NT2/D1 (cell line): Measurements from ENCODE around the gene CRELD2.

Experiments used
- SUZ12 ChIP-seq: IDR thresholded peaks from 2 replicates; pipeline ENCODE4 v1.6.1; 2011; ENCODE audit not compliant: insufficient read length, insufficient read depth; ENCODE audit errors: extremely low read depth
- YY1 ChIP-seq: IDR thresholded peaks from 2 replicates; pipeline ENCODE4 v1.6.1; 2011; ENCODE audit not compliant: insufficient read length, insufficient read depth
- ZNF274 ChIP-seq: IDR thresholded peaks from 2 replicates; pipeline ENCODE4 v1.6.1; 2011; ENCODE audit warnings: mild to moderate bottlenecking, low read depth, low read length

DNA sequence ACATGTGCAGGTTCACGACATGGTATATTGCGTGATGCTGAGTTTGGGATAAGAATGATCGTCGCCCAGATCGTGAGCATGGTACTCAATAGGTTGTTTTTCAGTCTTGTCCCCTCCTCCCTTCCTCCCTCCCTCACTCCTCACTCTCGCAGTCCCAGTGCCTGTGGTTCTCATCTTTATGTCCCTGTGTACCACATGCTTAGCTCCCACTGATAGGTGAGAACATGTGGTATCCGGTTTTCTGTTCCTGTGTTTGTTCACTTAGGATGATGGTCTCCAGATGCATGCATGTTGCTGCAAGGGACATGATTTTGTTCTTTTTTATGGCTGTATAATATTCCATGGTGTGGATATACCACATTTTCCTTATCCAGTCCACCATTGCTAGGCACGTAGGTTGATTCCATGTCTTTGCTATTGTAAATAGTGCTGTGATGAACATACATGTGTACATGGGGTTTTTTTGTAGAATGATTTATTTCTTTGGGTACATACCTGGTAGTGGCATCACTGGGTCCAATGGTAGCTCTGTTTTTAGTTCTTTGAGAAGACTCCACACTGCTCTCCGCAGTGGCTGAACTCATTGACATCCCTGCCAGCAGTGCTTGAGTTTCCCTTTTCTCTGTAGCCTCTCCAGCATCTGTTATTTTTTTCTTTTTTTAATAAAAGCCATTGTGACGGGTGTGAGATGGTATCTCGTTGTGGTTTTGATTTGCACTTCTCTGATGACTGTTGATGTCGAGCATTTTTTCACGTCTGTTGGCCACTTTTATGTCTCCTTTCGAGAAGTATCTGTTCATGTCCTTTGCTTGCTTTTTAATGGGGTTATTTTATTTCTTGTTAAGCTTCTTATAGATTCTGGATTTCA is 48.4 kb upstream of the CRELD2 start:
- no peak for TF ChIP-seq YY1
- TF ChIP-seq SUZ12: no peak
- no peak for TF ChIP-seq ZNF274
